ENCODE measurements around the gene TFB2M.

DNA sequence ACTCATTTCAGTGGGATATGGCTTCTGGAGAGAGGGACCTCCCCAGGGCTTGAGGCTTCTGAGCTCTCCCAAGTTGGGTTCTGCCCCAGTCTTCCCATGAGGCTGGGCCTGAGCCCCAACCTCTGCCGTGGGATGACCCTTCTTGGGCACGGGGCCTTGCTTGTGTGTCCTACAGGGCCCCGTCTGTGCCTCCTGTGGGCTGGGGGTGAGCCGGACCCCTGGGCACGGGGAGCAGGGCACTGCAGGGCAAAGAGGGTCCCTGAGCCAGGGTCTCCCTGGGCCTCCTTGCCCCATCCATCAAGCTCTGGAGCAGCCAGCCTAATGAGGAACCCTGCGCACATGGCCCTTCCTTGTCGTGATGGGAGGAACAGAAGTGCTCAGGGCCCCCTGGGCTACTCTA lies 53.8 kb downstream of the TFB2M start:
- TF ChIP-seq, protein P1, sequence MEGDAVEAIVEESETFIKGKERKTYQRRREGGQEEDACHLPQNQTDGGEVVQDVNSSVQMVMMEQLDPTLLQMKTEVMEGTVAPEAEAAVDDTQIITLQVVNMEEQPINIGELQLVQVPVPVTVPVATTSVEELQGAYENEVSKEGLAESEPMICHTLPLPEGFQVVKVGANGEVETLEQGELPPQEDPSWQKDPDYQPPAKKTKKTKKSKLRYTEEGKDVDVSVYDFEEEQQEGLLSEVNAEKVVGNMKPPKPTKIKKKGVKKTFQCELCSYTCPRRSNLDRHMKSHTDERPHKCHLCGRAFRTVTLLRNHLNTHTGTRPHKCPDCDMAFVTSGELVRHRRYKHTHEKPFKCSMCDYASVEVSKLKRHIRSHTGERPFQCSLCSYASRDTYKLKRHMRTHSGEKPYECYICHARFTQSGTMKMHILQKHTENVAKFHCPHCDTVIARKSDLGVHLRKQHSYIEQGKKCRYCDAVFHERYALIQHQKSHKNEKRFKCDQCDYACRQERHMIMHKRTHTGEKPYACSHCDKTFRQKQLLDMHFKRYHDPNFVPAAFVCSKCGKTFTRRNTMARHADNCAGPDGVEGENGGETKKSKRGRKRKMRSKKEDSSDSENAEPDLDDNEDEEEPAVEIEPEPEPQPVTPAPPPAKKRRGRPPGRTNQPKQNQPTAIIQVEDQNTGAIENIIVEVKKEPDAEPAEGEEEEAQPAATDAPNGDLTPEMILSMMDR (conservative IDR thresholded peaks at IDR 0.05) = no peak
- TF ChIP-seq ZFX (IDR thresholded peaks at IDR 0.05) = no peak

Measured in C4-2B (cell line).